Left ventricle myocardium inferior (tissue), 1 donor: ENCODE results near the gene SLC25A21. TPM values are rescaled to one million over a fixed set of nuclear protein-coding genes. Genes with fewer than 3 reads are reported as not detected.

Experiments used
- DNase-seq: peaks from one replicate; pipeline ENCODE4 v3.0.0-alpha.2; 2020
- H3K27ac ChIP-seq: fragments of 200-600 bp; replicated peaks from 2 replicates; pipeline ENCODE4 v1.8.0; 2021
- H3K27me3 ChIP-seq: fragments of 200-600 bp; 2 replicates; pipeline ENCODE4 v1.8.0; 2021; ENCODE audit warnings: low read depth
- H3K36me3 ChIP-seq: fragments of 200-600 bp; 2 replicates; pipeline ENCODE4 v1.8.0; 2021
- H3K4me1 ChIP-seq: fragments of 200-600 bp; 2 replicates; pipeline ENCODE4 v1.8.0; 2021
- H3K4me3 ChIP-seq: fragments of 200-600 bp; 2 replicates; pipeline ENCODE4 v1.8.0; 2021; ENCODE audit warnings: mild to moderate bottlenecking, moderate library complexity
- H3K9me3 ChIP-seq: fragments of 200-600 bp; replicated peaks from 2 replicates; pipeline ENCODE4 v1.8.0; 2021
- intact Hi-C: fragments of 100-400 bp; cut with micrococcal nuclease; formaldehyde crosslinking; loops from one replicate; pipeline ENCODE4 v1.11.0; 2022
- total RNA-seq: library from RNA; stranded (reverse); fragmentation: NEBNext Ultra II Directional; extraction: Animal tissue kit (Norgen Biotek cat#: 25700); gene quantifications from one replicate; pipeline ENCODE4 v1.2.1, GENCODE V29; 2021
- TF ChIP-seq, protein P1 (sequence below): fragments of 200-600 bp; IDR thresholded peaks from 2 replicates; pipeline ENCODE4 v1.8.0; 2021; ENCODE audit warnings: antibody characterized with exemption, mild to moderate bottlenecking, borderline replicate concordance
- donor health status: DM: no; HTN: yes; CAD: no; lungs with severe emphysema.

The SLC25A21 gene
- total RNA-seq, 1 donor from 2014 or later, result 0.77 TPM

DNA sequence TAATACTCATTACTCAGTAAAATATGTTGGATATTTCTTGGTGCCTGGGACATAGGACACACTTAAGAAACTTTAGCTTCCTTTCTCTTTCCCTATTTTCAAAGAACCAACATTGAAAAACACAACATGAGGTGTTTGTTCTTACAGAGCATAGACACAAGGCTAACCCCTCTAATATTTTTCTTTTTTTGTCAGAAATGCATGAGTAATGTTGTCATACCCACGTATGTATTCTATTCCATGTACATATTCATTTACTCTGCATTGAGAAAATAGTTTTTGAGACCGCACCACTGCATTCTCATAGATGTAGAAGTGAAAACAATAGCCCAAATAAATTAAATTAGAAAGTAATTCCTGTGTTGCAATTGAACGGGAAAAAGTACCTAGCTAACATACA is 497.7 kb downstream of the SLC25A21 start:
- intact Hi-C loops, result no loop called here
- Histone ChIP-seq H3K9me3 (no peaks in the 10 kb centered on the region), H3K4me3 (no peak overlapping the region), H3K27me3 (peaks cover 96% of the 10 kb centered on the region), H3K27ac (no peak overlapping the region), H3K4me1 (no peaks in the 10 kb centered on the region), H3K36me3 (no peaks in the 10 kb centered on the region)
- no peak for DNase-seq
- TF ChIP-seq, protein P1, sequence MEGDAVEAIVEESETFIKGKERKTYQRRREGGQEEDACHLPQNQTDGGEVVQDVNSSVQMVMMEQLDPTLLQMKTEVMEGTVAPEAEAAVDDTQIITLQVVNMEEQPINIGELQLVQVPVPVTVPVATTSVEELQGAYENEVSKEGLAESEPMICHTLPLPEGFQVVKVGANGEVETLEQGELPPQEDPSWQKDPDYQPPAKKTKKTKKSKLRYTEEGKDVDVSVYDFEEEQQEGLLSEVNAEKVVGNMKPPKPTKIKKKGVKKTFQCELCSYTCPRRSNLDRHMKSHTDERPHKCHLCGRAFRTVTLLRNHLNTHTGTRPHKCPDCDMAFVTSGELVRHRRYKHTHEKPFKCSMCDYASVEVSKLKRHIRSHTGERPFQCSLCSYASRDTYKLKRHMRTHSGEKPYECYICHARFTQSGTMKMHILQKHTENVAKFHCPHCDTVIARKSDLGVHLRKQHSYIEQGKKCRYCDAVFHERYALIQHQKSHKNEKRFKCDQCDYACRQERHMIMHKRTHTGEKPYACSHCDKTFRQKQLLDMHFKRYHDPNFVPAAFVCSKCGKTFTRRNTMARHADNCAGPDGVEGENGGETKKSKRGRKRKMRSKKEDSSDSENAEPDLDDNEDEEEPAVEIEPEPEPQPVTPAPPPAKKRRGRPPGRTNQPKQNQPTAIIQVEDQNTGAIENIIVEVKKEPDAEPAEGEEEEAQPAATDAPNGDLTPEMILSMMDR, result no peak

DNA sequence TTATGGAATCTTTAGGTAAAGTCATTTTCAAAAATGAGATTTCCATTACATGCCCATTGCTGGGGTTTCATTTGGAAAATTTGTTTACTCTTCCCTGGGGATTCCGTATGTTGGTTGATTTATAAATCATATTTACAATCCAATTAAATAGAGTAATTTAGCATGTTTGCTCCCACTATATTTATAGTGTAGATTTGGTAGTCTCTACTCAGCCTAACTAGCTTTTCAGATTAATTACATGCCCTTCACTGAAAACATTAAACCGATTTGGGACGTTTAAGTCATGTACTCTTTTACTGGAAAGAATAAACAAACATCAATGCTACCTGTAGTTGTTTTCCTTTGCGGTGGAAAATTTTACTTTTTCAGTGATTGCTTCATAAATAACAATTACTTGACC is 500.3 kb downstream of the SLC25A21 start:
- H3K4me1 ChIP-seq, result no peaks in the 10 kb centered on the region
- H3K27ac ChIP-seq, result no peak overlapping the region
- peaks cover 100% of the 10 kb centered on the region for H3K27me3 ChIP-seq
- no peaks in the 10 kb centered on the region for H3K9me3 ChIP-seq
- intact Hi-C loops, result no loop called here
- TF ChIP-seq, protein P1, result no peak
- H3K4me3 ChIP-seq, result no peak overlapping the region
- DNase-seq, result no peak
- no peaks in the 10 kb centered on the region for H3K36me3 ChIP-seq

DNA sequence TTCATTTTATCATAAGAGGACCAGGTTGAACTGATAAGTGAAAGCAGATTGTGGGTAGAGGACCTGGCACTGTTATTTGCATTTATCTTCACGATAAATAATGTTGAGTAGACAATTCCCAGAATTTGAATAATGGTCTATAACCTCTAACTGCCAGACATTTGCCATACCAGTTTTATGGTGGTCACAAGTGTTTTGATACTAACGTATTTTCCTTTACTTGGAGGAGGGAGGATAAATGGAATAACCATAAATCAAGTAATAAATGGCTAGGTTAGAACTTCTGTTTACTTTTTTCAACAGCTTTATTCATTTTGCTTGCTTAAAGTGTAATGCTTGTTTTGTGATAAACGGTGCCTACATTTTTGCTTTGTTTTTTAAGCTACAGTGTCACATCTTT is 501.3 kb downstream of the SLC25A21 start:
- no peak for DNase-seq
- H3K9me3 ChIP-seq, result no peaks in the 10 kb centered on the region
- no peak overlapping the region for H3K27ac ChIP-seq
- peaks cover 100% of the 10 kb centered on the region for H3K27me3 ChIP-seq
- intact Hi-C loops, result no loop called here
- H3K36me3 ChIP-seq, result no peaks in the 10 kb centered on the region
- peaks cover 9% of the 10 kb centered on the region for H3K4me1 ChIP-seq
- TF ChIP-seq, protein P1, result no peak
- H3K4me3 ChIP-seq, result no peak overlapping the region

DNA sequence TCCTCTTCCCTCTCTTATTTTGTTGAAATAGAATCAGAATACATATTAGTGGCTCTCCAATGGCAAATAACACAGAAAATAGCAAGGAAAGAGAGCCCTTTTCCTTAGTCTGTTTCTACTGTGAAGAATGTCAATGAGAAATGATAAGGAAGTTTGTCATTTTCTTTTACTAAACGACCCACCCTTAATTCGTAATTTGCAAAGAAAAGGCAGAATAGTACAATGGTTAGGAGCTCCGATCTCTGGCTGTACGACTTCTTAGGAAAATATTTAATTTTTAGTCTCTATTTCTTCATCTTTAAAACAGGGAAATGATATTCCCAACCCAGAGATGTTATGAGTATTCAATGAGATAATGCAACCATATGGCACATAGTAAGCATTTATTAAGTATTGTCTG is 504.7 kb downstream of the SLC25A21 start:
- TF ChIP-seq, protein P1, result no peak
- intact Hi-C loops, result no loop called here
- no peak overlapping the region for H3K4me3 ChIP-seq

DNA sequence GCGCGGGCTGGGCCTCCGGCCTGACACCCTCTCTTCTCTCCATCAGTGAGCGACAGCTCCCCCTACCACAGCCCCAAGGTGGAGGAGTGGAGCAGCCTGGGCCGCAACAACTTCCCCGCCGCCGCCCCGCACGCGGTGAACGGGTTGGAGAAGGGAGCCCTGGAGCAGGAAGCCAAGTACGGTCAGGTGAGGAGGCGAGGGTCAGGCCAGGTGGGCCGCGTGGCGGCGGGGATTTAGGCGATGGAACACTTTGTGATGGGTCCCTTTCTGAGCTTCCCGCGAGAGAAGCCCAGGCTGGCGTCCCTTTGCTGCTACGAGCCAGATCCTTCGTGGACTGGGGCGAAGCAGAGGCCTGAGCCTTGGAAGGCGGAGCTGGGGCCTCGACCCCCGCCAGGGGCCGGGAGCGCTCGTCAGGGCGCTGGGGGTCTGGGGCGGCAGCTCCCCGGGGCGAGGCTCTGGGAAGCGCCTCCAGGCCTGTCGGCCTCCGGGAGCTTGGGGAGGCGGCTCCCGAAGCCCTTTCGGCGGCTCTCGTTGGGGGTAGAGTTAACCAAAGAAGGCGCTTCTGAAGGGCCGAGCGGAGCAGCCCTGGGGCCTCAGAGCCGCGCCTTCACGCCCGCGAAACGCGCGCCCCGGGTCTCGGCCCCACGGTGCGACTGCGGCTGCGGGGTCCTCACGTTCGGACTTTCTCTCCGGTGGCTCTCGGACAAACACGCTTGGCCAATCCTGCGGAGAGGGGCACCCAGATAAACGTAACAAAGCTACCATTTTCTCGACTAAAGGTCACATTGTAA is 505.8 kb downstream of the SLC25A21 start:
- no peaks in the 10 kb centered on the region for H3K9me3 ChIP-seq
- no peak for DNase-seq
- no peaks in the 10 kb centered on the region for H3K36me3 ChIP-seq
- intact Hi-C loops, result no loop called here
- H3K27ac ChIP-seq, result no peak overlapping the region
- H3K4me3 ChIP-seq, result peak overlapping the region; percentile 36
- peaks cover 100% of the 10 kb centered on the region for H3K27me3 ChIP-seq
- H3K4me1 ChIP-seq, result peaks cover 42% of the 10 kb centered on the region
- TF ChIP-seq, protein P1, result no peak

More for the DNA sequence above, 504.7 kb downstream of the SLC25A21 start:
- Histone ChIP-seq H3K4me1 (peaks cover 32% of the 10 kb centered on the region), H3K27ac (no peak overlapping the region), H3K36me3 (no peaks in the 10 kb centered on the region), H3K27me3 (peaks cover 100% of the 10 kb centered on the region), H3K9me3 (no peaks in the 10 kb centered on the region)
- no peak for DNase-seq
